ENCODE results near the gene NBR1. TPM values are rescaled to one million over a fixed set of nuclear protein-coding genes. Genes with fewer than 3 reads are reported as not detected.
"Not testable (repeated sequence)": the region's sequence is repeated elsewhere in the genome, so short reads cannot be mapped to it uniquely, and the experiment has no call there.

The NBR1 gene
- total RNA-seq, 1 donor from 2014 or later = 51.8 TPM

- peaks cover 7% of the 10 kb centered on the region for H3K4me1 Mint-ChIP-seq (ENCODE audit: low read depth, unreplicated experiment)
- no peak overlapping the region for H3K27ac Mint-ChIP-seq (ENCODE audit: unreplicated experiment)
Measured at GRCh38 chr17:43129671-43130010, 41.4 kb upstream of the NBR1 start.

DNA sequence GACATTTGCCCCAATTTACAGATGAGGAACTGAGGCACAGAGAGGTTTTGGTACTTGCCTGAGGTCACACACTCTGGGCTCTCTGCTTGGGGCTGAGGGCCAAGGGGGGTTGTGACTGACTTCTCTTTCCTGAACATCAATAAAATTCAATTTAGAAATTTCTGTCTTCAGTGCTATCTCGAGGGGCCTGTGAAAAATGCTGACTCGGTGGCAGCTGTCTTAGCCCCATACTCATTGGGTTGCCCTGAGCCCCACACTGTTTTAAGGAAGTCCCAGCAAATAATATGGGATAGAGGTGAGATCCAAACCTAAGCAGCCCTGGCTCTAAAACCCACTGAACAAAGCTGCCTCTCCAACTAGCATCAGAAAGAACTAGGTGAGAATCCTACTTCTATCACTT is 38.9 kb upstream of the NBR1 start:
- H3K4me1 Mint-ChIP-seq (ENCODE audit: low read depth, unreplicated experiment) = no peaks in the 10 kb centered on the region
- H3K4me3 Mint-ChIP-seq (ENCODE audit: unreplicated experiment) = no peak overlapping the region
- H3K36me3 Mint-ChIP-seq (ENCODE audit: unreplicated experiment) = peaks cover 5% of the 10 kb centered on the region
- no peak overlapping the region for H3K27ac Mint-ChIP-seq (ENCODE audit: unreplicated experiment)
- TF ChIP-seq CTCF (IDR thresholded peaks at IDR 0.05; ENCODE audit: partially characterized antibody, unreplicated experiment) = no peak
- peaks cover 6% of the 10 kb centered on the region for H3K27me3 Mint-ChIP-seq (ENCODE audit: unreplicated experiment)
- H3K9me3 Mint-ChIP-seq (ENCODE audit: unreplicated experiment) = peaks cover 4% of the 10 kb centered on the region
- DNase-seq = no peak

More at GRCh38 chr17:43129671-43130010, 41.4 kb upstream of the NBR1 start:
- H3K4me3 Mint-ChIP-seq (ENCODE audit: unreplicated experiment) = no peak overlapping the region
- H3K9me3 Mint-ChIP-seq (ENCODE audit: unreplicated experiment) = peaks cover 15% of the 10 kb centered on the region
- H3K27me3 Mint-ChIP-seq (ENCODE audit: unreplicated experiment) = peaks cover 12% of the 10 kb centered on the region
- peaks cover 5% of the 10 kb centered on the region for H3K36me3 Mint-ChIP-seq (ENCODE audit: unreplicated experiment)
- no peak for DNase-seq
- no peak for TF ChIP-seq CTCF (IDR thresholded peaks at IDR 0.05; ENCODE audit: partially characterized antibody, unreplicated experiment)

DNA sequence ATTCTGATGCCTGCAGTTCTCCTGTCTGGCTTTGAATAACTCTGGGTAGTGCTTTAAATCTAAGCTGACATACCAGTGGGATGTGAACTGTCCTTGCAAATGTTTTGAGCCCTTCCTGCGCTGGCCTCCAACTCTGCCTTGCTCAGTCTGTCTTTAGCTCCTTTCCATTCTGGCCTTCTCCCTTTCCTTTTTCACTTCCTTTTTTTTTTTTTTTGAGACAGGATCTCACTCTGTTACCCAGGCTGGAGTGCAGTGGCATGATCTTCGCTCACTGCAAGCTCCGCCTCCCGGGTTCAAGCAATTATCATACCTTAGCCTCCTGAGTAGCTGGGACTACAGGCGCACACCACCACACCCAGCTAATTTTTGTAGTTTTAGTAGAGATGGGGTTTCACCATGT is 37.6 kb upstream of the NBR1 start:
- H3K36me3 Mint-ChIP-seq (ENCODE audit: unreplicated experiment) = not testable (repeated sequence)

GRCh38 chr17:43134774-43135453 is 36.1 kb upstream of the NBR1 start:
- Mint-ChIP-seq H3K4me3 (ENCODE audit: unreplicated experiment) (no peak overlapping the region), H3K4me1 (ENCODE audit: low read depth, unreplicated experiment) (no peaks in the 10 kb centered on the region), H3K27me3 (ENCODE audit: unreplicated experiment) (peaks cover 2% of the 10 kb centered on the region), H3K9me3 (ENCODE audit: unreplicated experiment) (no peaks in the 10 kb centered on the region), H3K36me3 (ENCODE audit: unreplicated experiment) (peaks cover 5% of the 10 kb centered on the region), H3K27ac (ENCODE audit: unreplicated experiment) (no peak overlapping the region)
- no peak for TF ChIP-seq CTCF (IDR thresholded peaks at IDR 0.05; ENCODE audit: partially characterized antibody, unreplicated experiment)
- no peak for DNase-seq

More for the DNA sequence above, 37.6 kb upstream of the NBR1 start:
- not testable (repeated sequence) for H3K27me3 Mint-ChIP-seq (ENCODE audit: unreplicated experiment); H3K9me3 Mint-ChIP-seq (ENCODE audit: unreplicated experiment); H3K27ac Mint-ChIP-seq (ENCODE audit: unreplicated experiment); DNase-seq; H3K4me1 Mint-ChIP-seq (ENCODE audit: low read depth, unreplicated experiment); H3K4me3 Mint-ChIP-seq (ENCODE audit: unreplicated experiment)

DNA sequence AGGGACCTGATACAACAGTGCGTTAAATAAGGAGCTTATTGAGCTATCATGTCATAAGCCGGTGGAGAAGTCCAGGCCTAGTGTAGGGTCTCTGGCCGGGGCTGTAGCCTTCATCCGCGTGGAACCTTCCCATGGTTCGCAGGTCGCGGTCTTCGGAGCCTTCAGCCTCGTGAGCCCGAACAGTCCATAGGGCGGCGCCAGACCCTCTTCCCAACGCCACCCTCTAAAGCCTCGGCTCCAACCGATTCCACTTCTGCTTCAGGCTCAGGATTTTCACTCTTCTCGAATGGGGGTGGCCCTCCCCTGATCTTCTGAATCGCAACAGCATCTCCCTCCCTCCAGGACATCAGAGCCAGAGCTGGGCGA is 35.6 kb upstream of the NBR1 start:
- no peak for TF ChIP-seq CTCF (IDR thresholded peaks at IDR 0.05; ENCODE audit: partially characterized antibody, unreplicated experiment)
- Mint-ChIP-seq H3K4me1 (ENCODE audit: low read depth, unreplicated experiment) (no peaks in the 10 kb centered on the region), H3K27ac (ENCODE audit: unreplicated experiment) (no peak overlapping the region), H3K4me3 (ENCODE audit: unreplicated experiment) (no peak overlapping the region), H3K27me3 (ENCODE audit: unreplicated experiment) (peaks cover 2% of the 10 kb centered on the region), H3K36me3 (ENCODE audit: unreplicated experiment) (peaks cover 5% of the 10 kb centered on the region), H3K9me3 (ENCODE audit: unreplicated experiment) (no peaks in the 10 kb centered on the region)
- no peak for DNase-seq

- H3K27me3 Mint-ChIP-seq (ENCODE audit: unreplicated experiment); H3K9me3 Mint-ChIP-seq (ENCODE audit: unreplicated experiment); H3K36me3 Mint-ChIP-seq (ENCODE audit: unreplicated experiment); H3K4me1 Mint-ChIP-seq (ENCODE audit: low read depth, unreplicated experiment); H3K4me3 Mint-ChIP-seq (ENCODE audit: unreplicated experiment); DNase-seq; H3K27ac Mint-ChIP-seq (ENCODE audit: unreplicated experiment): not testable (repeated sequence)
Measured at GRCh38 chr17:43136574-43136973, 34.4 kb upstream of the NBR1 start.

- H3K36me3 Mint-ChIP-seq (ENCODE audit: unreplicated experiment); H3K27me3 Mint-ChIP-seq (ENCODE audit: unreplicated experiment); H3K4me3 Mint-ChIP-seq (ENCODE audit: unreplicated experiment); DNase-seq; H3K9me3 Mint-ChIP-seq (ENCODE audit: unreplicated experiment); H3K4me1 Mint-ChIP-seq (ENCODE audit: low read depth, unreplicated experiment); H3K27ac Mint-ChIP-seq (ENCODE audit: unreplicated experiment): not testable (repeated sequence)
Measured at GRCh38 chr17:43138531-43138930, 32.5 kb upstream of the NBR1 start.
